K562 (cell line): ENCODE data around the gene FIBP. TPM values are rescaled to one million over a fixed set of nuclear protein-coding genes. Genes with fewer than 3 reads are reported as not detected.

Source experiments
- AFF4 ChIP-seq: sonication (generic); formaldehyde crosslinking; IDR thresholded peaks from 2 replicates; pipeline ENCODE4 v1.8.0; 2023; ENCODE audit warnings: mild to moderate bottlenecking, missing genetic modification reagents
- CREB1 ChIP-seq, 2 experiments: sonication (generic) in 1 of 2; formaldehyde crosslinking in 1 of 2; IDR thresholded peaks; 2 replicates each; pipeline versions ENCODE4 v1.6.1 to v1.8.0; 2012 to 2022; ENCODE audit warnings: inconsistent platforms in 1 of 2, mild to moderate bottlenecking in 1 of 2, missing genetic modification reagents in 1 of 2, moderate library complexity in 1 of 2
- GTF3C2 ChIP-seq: IDR thresholded peaks from 3 replicates; pipeline ENCODE4 v1.6.1; 2011; ENCODE audit warnings: borderline replicate concordance, mild to moderate bottlenecking, moderate library complexity; ENCODE audit not compliant: insufficient read length; ENCODE audit errors: extremely low read depth
- HINFP ChIP-seq: fragments of 450-650 bp; conservative IDR thresholded peaks from 2 replicates; pipeline ENCODE4 v1.6.1; 2016; ENCODE audit warnings: missing genetic modification characterization, low read depth, mild to moderate bottlenecking, control low read depth, missing compliant biosample characterization
- MBD1 ChIP-seq: fragments of 250-450 bp; sonication (Bioruptor Pico); IDR thresholded peaks from 2 replicates; pipeline ENCODE4 v1.8.0; 2022; ENCODE audit warnings: inconsistent platforms
- MBD2 ChIP-seq: sonication (generic); IDR thresholded peaks from 2 replicates; pipeline ENCODE4 v1.6.1; 2016; ENCODE audit warnings: low read depth, borderline replicate concordance
- MCM5 ChIP-seq: fragments of 450-650 bp; IDR thresholded peaks from 2 replicates; pipeline ENCODE4 v1.6.1; 2016; ENCODE audit warnings: low read depth
- POLR2B ChIP-seq: fragments of 450-650 bp; IDR thresholded peaks from 2 replicates; pipeline ENCODE4 v1.6.1; 2018; ENCODE audit warnings: low read depth; ENCODE audit not compliant: partially characterized antibody
- SRSF9 ChIP-seq: fragments of 200-400 bp; formaldehyde crosslinking; IDR thresholded peaks from 2 replicates; pipeline ENCODE4 v1.6.1; 2017; ENCODE audit warnings: low read depth, low read length, borderline replicate concordance
- ZBTB2 ChIP-seq: fragments of 450-650 bp; IDR thresholded peaks from 2 replicates; pipeline ENCODE4 v1.6.1; 2016; ENCODE audit warnings: antibody characterized with exemption
- ZNF347 ChIP-seq: fragments of 450-650 bp; formaldehyde crosslinking; IDR thresholded peaks from 2 replicates; pipeline ENCODE4 v1.4.0; 2020; ENCODE audit warnings: low read depth, mild to moderate bottlenecking, moderate library complexity
- ZNF699 ChIP-seq: fragments of 250-450 bp; sonication (Bioruptor Pico); IDR thresholded peaks from 2 replicates; pipeline ENCODE4 v1.8.0; 2021; ENCODE audit warnings: mild to moderate bottlenecking, moderate library complexity; ENCODE audit not compliant: insufficient replicate concordance
- polyA plus RNA-seq, 8 experiments: library from polyadenylated mRNA; depleted of rRNA in 4 of 8; stranded (reverse) in 5 of 8; unstranded in 3 of 8; fragments of >200 nt; fragmentation: Nextera tagmentation in 2 of 8; fragmentation: Illumina TruSeq in 1 of 8; extraction: Ambion mirVana in 2 of 8; extraction: Trizol in 1 of 8; gene quantifications; 2 replicates each; pipeline versions ENCODE4 v1.2.1 to v1.2.3, GENCODE V29; 2011 to 2014; ENCODE audit warnings: inconsistent platforms in 1 of 8, missing spikeins in 1 of 8
- total RNA-seq, 7 experiments: library from RNA; depleted of rRNA in 6 of 7; stranded (reverse); fragments of >200 nt in 6 of 7; fragmentation: Illumina TruSeq in 2 of 7; extraction: Trizol in 2 of 7; gene quantifications; 2 replicates each; pipeline versions ENCODE4 v1.2.1 to v1.2.3, GENCODE V29; 2011 to 2021; ENCODE audit warnings: low replicate concordance in 1 of 7

Gene FIBP
- total and polyA plus RNA-seq, 9 of the 15 experiments (the other 6 are each of a cell fraction or from before 2014, with no cell fraction given): 41.2 to 79.2 (median 48.6) TPM

GRCh38 chr11:65934014-65934413 lies 45.7 kb upstream of the FIBP start (continued):
- no peak for TF ChIP-seq GTF3C2
- TF ChIP-seq ZNF699 (CRISPR knock-in tag): no peak
- TF ChIP-seq AFF4 (CRISPR knock-in tag): no peak
- no peak for TF ChIP-seq SRSF9
- TF ChIP-seq MCM5: no peak
- no peak for TF ChIP-seq MBD2
- no peak for TF ChIP-seq POLR2B
- no peak for TF ChIP-seq ZBTB2
- no peak for TF ChIP-seq MBD1 (CRISPR knock-in tag)
- no peak for TF ChIP-seq CREB1 (IDR thresholded peaks at IDR 0.05)
- no peak for TF ChIP-seq CREB1 (CRISPR knock-in tag; IDR thresholded peaks at IDR 0.05)
- no peak for TF ChIP-seq HINFP (tag)
- no peak for TF ChIP-seq ZNF347 (CRISPR knock-in tag)
